ENCODE results near the gene TMTC2.

TMTC2 gene

DNA sequence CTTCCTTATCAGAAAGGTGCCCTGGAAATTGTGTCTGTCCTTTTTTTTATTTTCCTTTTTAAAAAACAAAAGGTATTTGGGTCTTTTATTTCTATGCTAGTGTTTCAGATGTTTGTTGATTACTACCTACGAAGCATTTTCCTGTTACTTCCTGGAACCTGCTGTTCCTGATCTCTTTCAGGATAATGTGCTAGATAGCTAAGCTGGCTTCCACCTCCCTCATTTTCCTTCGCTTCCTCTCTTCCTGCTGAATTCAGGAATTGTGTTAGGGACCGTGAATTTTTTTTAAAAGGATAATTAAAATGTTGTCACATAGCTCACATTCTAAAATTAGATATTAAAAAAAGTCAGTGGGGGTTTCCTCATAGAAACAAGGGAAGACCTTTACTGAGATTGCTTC is 27.7 kb downstream of the TMTC2 start:
- Histone ChIP-seq H3K4me2 (ENCODE audit: low read length) (no peak overlapping the region), H3K4me1 (ENCODE audit: low read length) (no peaks in the 10 kb centered on the region), H3K79me2 (ENCODE audit: low read length) (no peaks in the 10 kb centered on the region), H3K27ac (ENCODE audit: low read length) (no peak overlapping the region), H3K9ac (ENCODE audit: low read length) (no peak overlapping the region), H3K36me3 (replicated peaks; ENCODE audit: low read depth, low read length) (no peaks in the 10 kb centered on the region), H3K27me3 (ENCODE audit: low read depth, low read length) (no peaks in the 10 kb centered on the region), H3K4me3 (ENCODE audit: low read length) (no peak overlapping the region), H4K20me1 (ENCODE audit: insufficient read depth, low read length) (no peaks in the 10 kb centered on the region), H3K9me3 (ENCODE audit: insufficient read depth, low read length) (no peaks in the 10 kb centered on the region), H2AFZ (ENCODE audit: low read depth, low read length) (no peak overlapping the region)
- no peak for TF ChIP-seq EZH2phosphoT487 (IDR thresholded peaks at IDR 0.05; ENCODE audit: low read depth)
- TF ChIP-seq, protein P1, sequence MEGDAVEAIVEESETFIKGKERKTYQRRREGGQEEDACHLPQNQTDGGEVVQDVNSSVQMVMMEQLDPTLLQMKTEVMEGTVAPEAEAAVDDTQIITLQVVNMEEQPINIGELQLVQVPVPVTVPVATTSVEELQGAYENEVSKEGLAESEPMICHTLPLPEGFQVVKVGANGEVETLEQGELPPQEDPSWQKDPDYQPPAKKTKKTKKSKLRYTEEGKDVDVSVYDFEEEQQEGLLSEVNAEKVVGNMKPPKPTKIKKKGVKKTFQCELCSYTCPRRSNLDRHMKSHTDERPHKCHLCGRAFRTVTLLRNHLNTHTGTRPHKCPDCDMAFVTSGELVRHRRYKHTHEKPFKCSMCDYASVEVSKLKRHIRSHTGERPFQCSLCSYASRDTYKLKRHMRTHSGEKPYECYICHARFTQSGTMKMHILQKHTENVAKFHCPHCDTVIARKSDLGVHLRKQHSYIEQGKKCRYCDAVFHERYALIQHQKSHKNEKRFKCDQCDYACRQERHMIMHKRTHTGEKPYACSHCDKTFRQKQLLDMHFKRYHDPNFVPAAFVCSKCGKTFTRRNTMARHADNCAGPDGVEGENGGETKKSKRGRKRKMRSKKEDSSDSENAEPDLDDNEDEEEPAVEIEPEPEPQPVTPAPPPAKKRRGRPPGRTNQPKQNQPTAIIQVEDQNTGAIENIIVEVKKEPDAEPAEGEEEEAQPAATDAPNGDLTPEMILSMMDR (IDR thresholded peaks at IDR 0.05; ENCODE audit: low read depth, low read length): no peak

DNA sequence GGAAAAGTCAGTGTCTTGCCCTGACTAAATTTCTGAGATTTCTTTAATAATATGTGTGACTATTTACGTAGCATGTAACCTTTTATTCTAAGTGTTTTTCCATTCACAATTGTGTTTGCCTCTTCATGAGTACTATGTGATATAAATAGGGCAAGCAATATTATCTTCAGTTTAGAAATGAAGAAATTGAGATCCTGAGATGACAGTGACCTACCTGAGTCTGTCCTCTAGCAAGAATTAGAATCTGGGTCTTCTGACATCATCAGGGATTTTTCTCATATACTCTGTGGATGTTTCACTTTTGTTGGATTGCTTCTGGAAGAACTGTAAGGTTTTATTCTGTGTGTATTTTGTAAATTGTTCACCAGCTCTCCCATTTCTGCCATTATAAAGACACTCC is 35.0 kb downstream of the TMTC2 start:
- H3K4me1 ChIP-seq (ENCODE audit: low read length): no peaks in the 10 kb centered on the region
- H2AFZ ChIP-seq (ENCODE audit: low read depth, low read length): no peak overlapping the region
- H3K27me3 ChIP-seq (ENCODE audit: low read depth, low read length): no peaks in the 10 kb centered on the region
- H4K20me1 ChIP-seq (ENCODE audit: insufficient read depth, low read length): no peaks in the 10 kb centered on the region
- H3K4me3 ChIP-seq (ENCODE audit: low read length): no peak overlapping the region
- no peaks in the 10 kb centered on the region for H3K9me3 ChIP-seq (ENCODE audit: insufficient read depth, low read length)
- H3K4me2 ChIP-seq (ENCODE audit: low read length): no peak overlapping the region
- TF ChIP-seq, protein P1 (IDR thresholded peaks at IDR 0.05; ENCODE audit: low read depth, low read length): no peak
- no peak for TF ChIP-seq EZH2phosphoT487 (IDR thresholded peaks at IDR 0.05; ENCODE audit: low read depth)
- no peak overlapping the region for H3K27ac ChIP-seq (ENCODE audit: low read length)
- no peak overlapping the region for H3K9ac ChIP-seq (ENCODE audit: low read length)
- no peaks in the 10 kb centered on the region for H3K36me3 ChIP-seq (replicated peaks; ENCODE audit: low read depth, low read length)
- no peaks in the 10 kb centered on the region for H3K79me2 ChIP-seq (ENCODE audit: low read length)

DNA sequence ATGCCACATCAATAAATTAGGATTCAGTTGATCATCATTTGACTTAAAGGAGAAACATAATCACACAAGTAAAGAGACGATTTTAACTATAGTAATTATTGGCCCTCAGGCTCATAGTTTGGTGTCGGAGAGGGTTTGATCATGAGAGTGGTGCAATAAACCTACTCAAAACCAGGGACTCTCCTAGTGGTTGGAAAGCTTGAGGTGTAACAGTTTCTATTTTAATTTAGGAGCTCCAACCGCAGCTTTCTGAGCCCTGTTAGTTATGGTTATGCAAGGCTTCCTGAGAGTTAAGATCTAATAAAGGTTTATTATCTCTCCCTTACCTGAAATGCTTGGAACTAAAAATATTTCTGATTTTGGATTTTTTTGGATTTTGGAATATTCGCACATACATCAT is 36.4 kb downstream of the TMTC2 start:
- Histone ChIP-seq H3K4me1 (ENCODE audit: low read length) (no peaks in the 10 kb centered on the region), H3K4me3 (ENCODE audit: low read length) (no peak overlapping the region), H3K9me3 (ENCODE audit: insufficient read depth, low read length) (no peaks in the 10 kb centered on the region), H3K9ac (ENCODE audit: low read length) (no peak overlapping the region), H4K20me1 (ENCODE audit: insufficient read depth, low read length) (no peaks in the 10 kb centered on the region), H3K79me2 (ENCODE audit: low read length) (no peaks in the 10 kb centered on the region), H3K27ac (ENCODE audit: low read length) (no peak overlapping the region), H3K36me3 (replicated peaks; ENCODE audit: low read depth, low read length) (no peaks in the 10 kb centered on the region), H3K4me2 (ENCODE audit: low read length) (no peak overlapping the region), H3K27me3 (ENCODE audit: low read depth, low read length) (no peaks in the 10 kb centered on the region), H2AFZ (ENCODE audit: low read depth, low read length) (no peak overlapping the region)
- no peak for TF ChIP-seq EZH2phosphoT487 (IDR thresholded peaks at IDR 0.05; ENCODE audit: low read depth)
- TF ChIP-seq, protein P1 (IDR thresholded peaks at IDR 0.05; ENCODE audit: low read depth, low read length): no peak

DNA sequence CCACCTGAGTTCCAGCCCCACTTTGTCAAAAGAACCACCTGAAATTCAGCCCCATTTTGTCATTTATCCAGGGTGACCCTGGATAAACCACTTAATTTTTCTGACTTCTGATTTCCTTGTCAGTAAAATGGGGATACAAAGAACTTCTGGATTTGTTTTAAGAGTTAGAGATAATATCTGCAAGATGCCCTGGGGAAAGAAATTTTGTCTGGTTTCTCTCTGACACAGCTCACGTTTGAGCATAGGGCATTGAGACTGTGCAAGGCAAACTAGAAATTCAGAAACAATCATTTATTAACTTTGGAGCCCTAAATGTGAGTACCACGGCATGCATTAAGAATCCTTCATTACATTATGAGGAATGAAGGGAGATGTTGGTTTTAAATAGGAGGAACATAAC is 37.2 kb downstream of the TMTC2 start:
- Histone ChIP-seq H3K4me1 (ENCODE audit: low read length) (no peaks in the 10 kb centered on the region), H3K27me3 (ENCODE audit: low read depth, low read length) (no peaks in the 10 kb centered on the region), H3K9me3 (ENCODE audit: insufficient read depth, low read length) (no peaks in the 10 kb centered on the region), H3K79me2 (ENCODE audit: low read length) (no peaks in the 10 kb centered on the region), H3K36me3 (replicated peaks; ENCODE audit: low read depth, low read length) (no peaks in the 10 kb centered on the region), H4K20me1 (ENCODE audit: insufficient read depth, low read length) (no peaks in the 10 kb centered on the region), H3K9ac (ENCODE audit: low read length) (no peak overlapping the region), H3K27ac (ENCODE audit: low read length) (no peak overlapping the region), H2AFZ (ENCODE audit: low read depth, low read length) (no peak overlapping the region), H3K4me3 (ENCODE audit: low read length) (no peak overlapping the region), H3K4me2 (ENCODE audit: low read length) (no peak overlapping the region)
- no peak for TF ChIP-seq EZH2phosphoT487 (IDR thresholded peaks at IDR 0.05; ENCODE audit: low read depth)
- TF ChIP-seq, protein P1 (IDR thresholded peaks at IDR 0.05; ENCODE audit: low read depth, low read length): no peak
